GM23338 (cell line): ENCODE measurements around the gene CD38.

Source experiments
- CREB1 ChIP-seq: fragments of 250-450 bp; sonication (Bioruptor Pico); IDR thresholded peaks from 2 replicates; pipeline ENCODE4 v1.5.0; 2020; ENCODE audit warnings: low read depth, mild to moderate bottlenecking, moderate library complexity
- CTCF ChIP-seq, 2 experiments: fragments of 200-600 bp in 1 of 2; sonication (generic) in 1 of 2; conservative IDR thresholded peaks; 2 replicates each; pipeline versions ENCODE4 v1.5.1 to v1.6.1; 2016 to 2017; ENCODE audit warnings: antibody characterized with exemption in 2 of 2, low read depth in 2 of 2, mild to moderate bottlenecking in 2 of 2, moderate library complexity in 1 of 2
- EZH2 ChIP-seq: fragments of 200-600 bp; sonication (generic); IDR thresholded peaks from one replicate; pipeline ENCODE4 v1.8.0; 2017; ENCODE audit warnings: antibody characterized with exemption, mild to moderate bottlenecking, low read depth; ENCODE audit not compliant: unreplicated experiment
- EZH2phosphoT487 ChIP-seq: fragments of 200-600 bp; sonication (generic); IDR thresholded peaks from one replicate; pipeline ENCODE4 v1.8.1; 2018; ENCODE audit warnings: antibody characterized with exemption; ENCODE audit not compliant: unreplicated experiment
- POLR2AphosphoS5 ChIP-seq: IDR thresholded peaks from 2 replicates; pipeline ENCODE4 v1.6.1; 2016; ENCODE audit warnings: antibody characterized with exemption, low read depth
- ZNF114 ChIP-seq: fragments of 250-450 bp; sonication (Bioruptor Pico); IDR thresholded peaks from 2 replicates; pipeline ENCODE4 v1.5.0; 2020; ENCODE audit warnings: mild to moderate bottlenecking, moderate library complexity
- ZNF331 ChIP-seq: fragments of 250-450 bp; sonication (Bioruptor Pico); IDR thresholded peaks from 2 replicates; pipeline ENCODE4 v1.5.0; 2020; ENCODE audit warnings: low read depth, mild to moderate bottlenecking, moderate library complexity
- ZNF462 ChIP-seq: fragments of 250-450 bp; sonication (Bioruptor Pico); IDR thresholded peaks from 2 replicates; pipeline ENCODE4 v1.5.0; 2020; ENCODE audit warnings: mild to moderate bottlenecking, moderate library complexity
- TF ChIP-seq, protein P1 (sequence below): IDR thresholded peaks from one replicate; pipeline ENCODE4 v1.6.1; 2018; ENCODE audit warnings: antibody characterized with exemption; ENCODE audit not compliant: unreplicated experiment

DNA sequence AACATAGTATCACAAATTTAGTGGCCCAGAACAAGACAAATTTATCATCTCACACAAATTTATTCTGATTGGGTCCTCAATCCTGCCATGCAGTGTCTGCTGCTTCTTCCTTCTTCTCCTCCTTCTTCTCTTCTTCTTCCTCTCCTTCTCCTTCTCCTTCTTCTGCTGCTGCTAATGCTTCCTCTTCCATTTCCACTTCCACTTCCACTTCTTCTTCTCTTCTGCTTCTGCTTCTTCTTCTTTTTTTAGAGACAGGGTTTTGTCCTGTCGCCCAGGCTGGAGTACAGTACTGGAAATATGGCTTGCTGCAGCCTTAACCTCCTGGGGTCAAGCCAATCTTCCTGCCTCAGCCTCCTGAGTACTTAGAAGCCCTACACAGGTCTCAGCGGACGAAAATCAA lies 122.9 kb downstream of the CD38 start:
- no peak for TF ChIP-seq POLR2AphosphoS5
- TF ChIP-seq CTCF (conservative IDR thresholded peaks at IDR 0.05; ENCODE audit: low read depth in 2 of 2): no peak
- TF ChIP-seq, protein P1, sequence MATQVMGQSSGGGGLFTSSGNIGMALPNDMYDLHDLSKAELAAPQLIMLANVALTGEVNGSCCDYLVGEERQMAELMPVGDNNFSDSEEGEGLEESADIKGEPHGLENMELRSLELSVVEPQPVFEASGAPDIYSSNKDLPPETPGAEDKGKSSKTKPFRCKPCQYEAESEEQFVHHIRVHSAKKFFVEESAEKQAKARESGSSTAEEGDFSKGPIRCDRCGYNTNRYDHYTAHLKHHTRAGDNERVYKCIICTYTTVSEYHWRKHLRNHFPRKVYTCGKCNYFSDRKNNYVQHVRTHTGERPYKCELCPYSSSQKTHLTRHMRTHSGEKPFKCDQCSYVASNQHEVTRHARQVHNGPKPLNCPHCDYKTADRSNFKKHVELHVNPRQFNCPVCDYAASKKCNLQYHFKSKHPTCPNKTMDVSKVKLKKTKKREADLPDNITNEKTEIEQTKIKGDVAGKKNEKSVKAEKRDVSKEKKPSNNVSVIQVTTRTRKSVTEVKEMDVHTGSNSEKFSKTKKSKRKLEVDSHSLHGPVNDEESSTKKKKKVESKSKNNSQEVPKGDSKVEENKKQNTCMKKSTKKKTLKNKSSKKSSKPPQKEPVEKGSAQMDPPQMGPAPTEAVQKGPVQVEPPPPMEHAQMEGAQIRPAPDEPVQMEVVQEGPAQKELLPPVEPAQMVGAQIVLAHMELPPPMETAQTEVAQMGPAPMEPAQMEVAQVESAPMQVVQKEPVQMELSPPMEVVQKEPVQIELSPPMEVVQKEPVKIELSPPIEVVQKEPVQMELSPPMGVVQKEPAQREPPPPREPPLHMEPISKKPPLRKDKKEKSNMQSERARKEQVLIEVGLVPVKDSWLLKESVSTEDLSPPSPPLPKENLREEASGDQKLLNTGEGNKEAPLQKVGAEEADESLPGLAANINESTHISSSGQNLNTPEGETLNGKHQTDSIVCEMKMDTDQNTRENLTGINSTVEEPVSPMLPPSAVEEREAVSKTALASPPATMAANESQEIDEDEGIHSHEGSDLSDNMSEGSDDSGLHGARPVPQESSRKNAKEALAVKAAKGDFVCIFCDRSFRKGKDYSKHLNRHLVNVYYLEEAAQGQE: no peak
- no peak for TF ChIP-seq EZH2
- TF ChIP-seq ZNF462 (CRISPR knock-in tag): no peak
- TF ChIP-seq CREB1 (CRISPR knock-in tag): no peak
- no peak for TF ChIP-seq ZNF331 (CRISPR knock-in tag)
- no peak for TF ChIP-seq EZH2phosphoT487
- no peak for TF ChIP-seq ZNF114 (CRISPR knock-in tag)
